ENCODE data around the gene NDST1. TPM values are rescaled to one million over a fixed set of nuclear protein-coding genes. Genes with fewer than 3 reads are reported as not detected.

Gene NDST1
- total RNA-seq, 2 experiments from 2014 or later: 9.5 to 26.6 TPM

GRCh38 chr5:150593996-150594395 is 86.1 kb downstream of the NDST1 start:
- intact Hi-C loops (cut with micrococcal nuclease; ENCODE audit: unreplicated experiment): no loop called here
- Histone ChIP-seq H3K9me2 (ENCODE audit: insufficient read depth, low read length) (no peaks in the 10 kb centered on the region), H2AFZ (ENCODE audit: low read length) (no peak overlapping the region), H3K4me1 (ENCODE audit: insufficient read depth, low read length, poor library complexity, severe bottlenecking) (no peaks in the 10 kb centered on the region), H3K79me2 (ENCODE audit: insufficient read depth, low read depth, low read length) (no peaks in the 10 kb centered on the region), H3K27ac (ENCODE audit: low read depth, low read length, poor library complexity, severe bottlenecking) (no peak overlapping the region), H4K20me1 (ENCODE audit: insufficient read depth, low read length) (no peaks in the 10 kb centered on the region), H3K4me3 (ENCODE audit: low read depth, low read length, poor library complexity, severe bottlenecking) (no peak overlapping the region), H3K4me2 (ENCODE audit: low read length) (no peak overlapping the region), H3K9me3 (ENCODE audit: low read length) (no peaks in the 10 kb centered on the region), H3K36me3 (ENCODE audit: insufficient read depth, low read length) (no peaks in the 10 kb centered on the region)
- CTCF ChIA-PET (ENCODE audit: unreplicated experiment): no interaction called here
- TF ChIP-seq EZH2phosphoT487 (IDR thresholded peaks at IDR 0.05; ENCODE audit: borderline replicate concordance, low read depth, low read length): no peak
- no peak for TF ChIP-seq CTCF (conservative IDR thresholded peaks at IDR 0.05; ENCODE audit: low read length)
- DNase-seq (ENCODE audit: low spot score): no peak
- BruUV-seq (replicated peaks): no TSS peak
- POLR2A ChIA-PET: interaction anchor here (0.5 kb wide), 2 partner anchors 89 to 120 kb away, joined by 3 to 4 read pairs; no protein-coding TSS in a partner anchor

GRCh38 chr5:150595466-150596031 is 87.6 kb downstream of the NDST1 start:
- intact Hi-C loops (cut with micrococcal nuclease; ENCODE audit: unreplicated experiment): no loop called here
- BruUV-seq (replicated peaks): no TSS peak
- no peaks in the 10 kb centered on the region for H3K36me3 ChIP-seq (ENCODE audit: insufficient read depth, low read length)
- no peak overlapping the region for H3K4me3 ChIP-seq (ENCODE audit: low read depth, low read length, poor library complexity, severe bottlenecking)
- no peak overlapping the region for H3K4me2 ChIP-seq (ENCODE audit: low read length)
- no peak overlapping the region for H3K27ac ChIP-seq (ENCODE audit: low read depth, low read length, poor library complexity, severe bottlenecking)
- TF ChIP-seq CTCF (conservative IDR thresholded peaks at IDR 0.05; ENCODE audit: low read length): no peak
- TF ChIP-seq EZH2phosphoT487 (IDR thresholded peaks at IDR 0.05; ENCODE audit: borderline replicate concordance, low read depth, low read length): no peak
- no peaks in the 10 kb centered on the region for H4K20me1 ChIP-seq (ENCODE audit: insufficient read depth, low read length)
- no peaks in the 10 kb centered on the region for H3K9me2 ChIP-seq (ENCODE audit: insufficient read depth, low read length)
- H3K79me2 ChIP-seq (ENCODE audit: insufficient read depth, low read depth, low read length): no peaks in the 10 kb centered on the region
- H3K9me3 ChIP-seq (ENCODE audit: low read length): no peaks in the 10 kb centered on the region
- POLR2A ChIA-PET: interaction anchor here (0.5 kb wide), 1 partner anchor 1416 kb away, joined by 3 read pairs; no protein-coding TSS in a partner anchor
- CTCF ChIA-PET (ENCODE audit: unreplicated experiment): no interaction called here
- no peaks in the 10 kb centered on the region for H3K4me1 ChIP-seq (ENCODE audit: insufficient read depth, low read length, poor library complexity, severe bottlenecking)
- DNase-seq (ENCODE audit: low spot score): no peak
- no peak overlapping the region for H2AFZ ChIP-seq (ENCODE audit: low read length)

- H3K36me3 ChIP-seq (ENCODE audit: insufficient read depth, low read length): no peaks in the 10 kb centered on the region
- H3K79me2 ChIP-seq (ENCODE audit: insufficient read depth, low read depth, low read length): no peaks in the 10 kb centered on the region
- H2AFZ ChIP-seq (ENCODE audit: low read length): no peak overlapping the region
- H3K4me3 ChIP-seq (ENCODE audit: low read depth, low read length, poor library complexity, severe bottlenecking): no peak overlapping the region
- H3K9me3 ChIP-seq (ENCODE audit: low read length): no peaks in the 10 kb centered on the region
- H3K4me2 ChIP-seq (ENCODE audit: low read length): no peak overlapping the region
- H4K20me1 ChIP-seq (ENCODE audit: insufficient read depth, low read length): no peaks in the 10 kb centered on the region
- ChIA-PET CTCF (ENCODE audit: unreplicated experiment) (no interaction called here), POLR2A (no interaction called here)
- H3K4me1 ChIP-seq (ENCODE audit: insufficient read depth, low read length, poor library complexity, severe bottlenecking): no peaks in the 10 kb centered on the region
- H3K27ac ChIP-seq (ENCODE audit: low read depth, low read length, poor library complexity, severe bottlenecking): no peak overlapping the region
- intact Hi-C loops (cut with micrococcal nuclease; ENCODE audit: unreplicated experiment): no loop called here
- DNase-seq (ENCODE audit: low spot score): no peak
- H3K9me2 ChIP-seq (ENCODE audit: insufficient read depth, low read length): no peaks in the 10 kb centered on the region
- TF ChIP-seq CTCF (conservative IDR thresholded peaks at IDR 0.05; ENCODE audit: low read length) (no peak), EZH2phosphoT487 (IDR thresholded peaks at IDR 0.05; ENCODE audit: borderline replicate concordance, low read depth, low read length) (no peak)
- BruUV-seq (replicated peaks): no TSS peak
Measured at GRCh38 chr5:150596313-150596712, 88.4 kb downstream of the NDST1 start.
